Suprapubic skin (tissue), 4 donors: ENCODE measurements around the gene KDM5A. TPM values are rescaled to one million over a fixed set of nuclear protein-coding genes. Genes with fewer than 3 reads are reported as not detected.
"Not testable (repeated sequence)": the region's sequence is repeated elsewhere in the genome, so short reads cannot be mapped to it uniquely, and the experiment has no call there.

Source experiments
- DNase-seq, 2 donors: peaks; one replicate each; pipeline ENCODE4 v3.0.0-alpha.2; 2019; ENCODE audit warnings: low spot score in 2 of 2
- H3K27ac ChIP-seq: fragments of 200-600 bp; sonication (generic); one replicate; pipeline ENCODE4 v1.5.1; 2019
- H3K27me3 ChIP-seq: fragments of 200-600 bp; sonication (generic); one replicate; pipeline ENCODE4 v1.5.1; 2019
- H3K36me3 ChIP-seq: fragments of 200-600 bp; sonication (generic); one replicate; pipeline ENCODE4 v1.5.1; 2019
- H3K4me1 ChIP-seq: fragments of 200-600 bp; sonication (generic); one replicate; pipeline ENCODE4 v1.5.1; 2019
- H3K4me3 ChIP-seq: fragments of 200-600 bp; sonication (generic); one replicate; pipeline ENCODE4 v1.5.1; 2019; ENCODE audit warnings: mild to moderate bottlenecking
- H3K9me3 ChIP-seq: fragments of 200-600 bp; sonication (generic); one replicate; pipeline ENCODE4 v1.5.1; 2019
- CTCF ChIP-seq, 2 donors: fragments of 200-600 bp in 1 of 2; fragments of 450-650 bp in 1 of 2; sonication (generic) in 1 of 2; IDR thresholded peaks; one replicate each; pipeline ENCODE4 v1.5.1; 2016 to 2019; ENCODE audit warnings: antibody characterized with exemption in 2 of 2, mild to moderate bottlenecking in 1 of 2, moderate library complexity in 1 of 2
- EP300 ChIP-seq: sonication (generic); formaldehyde crosslinking; IDR thresholded peaks from one replicate; pipeline ENCODE4 v1.6.1; 2017; ENCODE audit warnings: antibody characterized with exemption
- POLR2A ChIP-seq, 2 donors: fragments of 450-650 bp; IDR thresholded peaks; one replicate each; pipeline ENCODE4 v1.6.1; 2017; ENCODE audit warnings: antibody characterized with exemption in 2 of 2, mild to moderate bottlenecking in 2 of 2, moderate library complexity in 2 of 2
- POLR2AphosphoS5 ChIP-seq, 3 donors: sonication (generic); formaldehyde crosslinking; IDR thresholded peaks; one replicate each; pipeline ENCODE4 v1.6.1; 2017; ENCODE audit warnings: antibody characterized with exemption in 3 of 3
- WGBS: methylation state at CpG from one replicate; pipeline ENCODE4 v1.1.5; 2018; 5-methylcytosine and 5-hydroxymethylcytosine counted together
- total RNA-seq, 4 donors: library from RNA; depleted of rRNA; stranded (reverse); fragments of >200 nt; gene quantifications; one replicate each; pipeline ENCODE4 v1.1.0, GENCODE V29; 2016

KDM5A gene
- total RNA-seq, 4 donors from 2014 or later, result 43.1 to 126 (median 92.1) TPM

DNA sequence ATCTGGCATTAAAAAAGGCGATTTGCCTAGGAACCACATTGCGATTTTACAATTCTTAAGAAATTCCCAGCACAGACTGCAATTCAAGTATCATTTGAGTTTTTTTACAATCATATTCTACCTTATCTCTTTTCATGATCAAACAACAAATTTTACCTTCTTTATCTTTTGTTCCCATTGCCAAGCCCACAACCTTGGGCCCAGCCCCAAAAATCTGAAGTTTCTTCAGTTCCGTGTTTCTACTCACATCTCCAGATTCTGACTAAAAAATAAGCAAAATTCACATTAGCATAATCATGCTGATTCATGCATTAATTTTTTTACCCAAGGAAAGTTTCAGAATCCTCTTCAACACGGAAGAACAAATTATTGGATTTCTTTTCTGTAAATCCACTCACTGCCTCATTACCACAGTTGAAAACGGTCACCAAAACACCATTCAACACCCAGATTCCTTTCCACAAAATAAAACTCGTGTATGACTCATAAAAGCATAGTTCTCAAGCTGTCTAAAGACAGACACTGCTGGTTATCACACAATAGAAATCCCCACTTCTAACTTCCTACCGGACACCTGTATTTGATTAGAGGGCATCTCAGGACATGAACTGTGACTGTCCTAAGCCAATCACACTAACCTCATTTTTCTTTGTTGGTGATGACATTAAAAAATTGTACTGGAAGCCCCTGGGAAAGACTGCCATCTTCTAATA is 32.7 kb downstream of the KDM5A start:
- Histone ChIP-seq H3K27me3 (no peaks in the 10 kb centered on the region), H3K36me3 (peaks cover 92% of the 10 kb centered on the region), H3K9me3 (no peaks in the 10 kb centered on the region), H3K4me1 (no peaks in the 10 kb centered on the region), H3K27ac (no peak overlapping the region), H3K4me3 (no peak overlapping the region)
- no peak for TF ChIP-seq CTCF (IDR thresholded peaks at IDR 0.05)
- no peak for TF ChIP-seq POLR2AphosphoS5 (IDR thresholded peaks at IDR 0.05)
- no peak for TF ChIP-seq POLR2A (IDR thresholded peaks at IDR 0.05)
- no peak for TF ChIP-seq EP300
- WGBS, result 83% methylated on average over 7 of the region's 7 CpGs
- no peak for DNase-seq

DNA sequence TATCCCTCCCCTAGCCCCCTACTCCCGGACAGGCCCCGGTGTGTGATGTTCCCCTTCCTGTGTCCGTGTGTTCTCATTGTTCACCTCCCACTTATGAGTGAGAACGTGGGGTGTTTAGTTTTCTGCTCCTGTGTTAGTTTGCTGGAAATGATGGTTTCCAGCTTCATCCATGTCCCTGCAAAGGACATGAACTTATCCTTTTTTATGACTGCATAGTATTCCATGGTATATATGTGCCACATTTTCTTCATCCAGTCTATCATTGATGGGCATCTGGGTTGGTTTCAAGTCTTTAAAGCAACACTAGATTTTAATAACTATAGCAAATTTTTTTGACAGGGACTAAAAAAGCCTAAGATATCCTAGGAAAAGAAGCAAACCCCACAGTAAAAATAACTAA is 37.9 kb downstream of the KDM5A start:
- peaks cover 73% of the 10 kb centered on the region for H3K36me3 ChIP-seq
- H3K27ac ChIP-seq, DNase-seq, H3K9me3 ChIP-seq, H3K27me3 ChIP-seq, H3K4me1 ChIP-seq, H3K4me3 ChIP-seq: not testable (repeated sequence)
- 99% methylated on average over 4 of the region's 4 CpGs for WGBS

- peaks cover 63% of the 10 kb centered on the region for H3K36me3 ChIP-seq
- H3K9me3 ChIP-seq, H3K4me3 ChIP-seq, H3K27me3 ChIP-seq, H3K4me1 ChIP-seq, H3K27ac ChIP-seq, DNase-seq: not testable (repeated sequence)
- WGBS, result 70% methylated on average over 7 of the region's 7 CpGs
These were observed 39.5 kb downstream of the KDM5A start for GRCh38 chr12:349625-350024.

DNA sequence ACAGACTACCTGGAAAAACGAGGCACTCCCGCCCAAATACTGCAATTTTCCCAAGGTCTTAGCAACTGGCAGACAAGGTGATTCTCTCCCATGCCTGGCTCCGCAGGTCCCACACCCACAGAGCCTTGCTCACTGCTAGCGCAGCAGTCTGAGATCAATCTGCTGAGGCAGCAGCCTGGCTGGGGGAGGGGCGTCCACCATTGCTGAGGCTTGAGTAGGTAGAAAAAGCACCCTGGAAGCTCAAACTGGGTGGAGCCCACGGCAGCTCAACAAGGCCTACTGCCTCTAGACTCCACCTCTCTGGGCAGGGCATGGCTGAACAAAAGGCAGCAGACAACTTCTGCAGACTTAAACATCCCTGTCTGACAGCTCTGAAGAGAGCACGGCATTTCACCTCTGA is 46.1 kb downstream of the KDM5A start:
- not testable (repeated sequence) for H3K9me3 ChIP-seq, H3K4me3 ChIP-seq, H3K27ac ChIP-seq, H3K27me3 ChIP-seq, DNase-seq, H3K4me1 ChIP-seq
- peaks cover 36% of the 10 kb centered on the region for H3K36me3 ChIP-seq
- 88% methylated on average over 6 of the region's 7 CpGs for WGBS

GRCh38 chr12:337039-337438 is 52.1 kb downstream of the KDM5A start:
- no peak for DNase-seq
- H3K27me3 ChIP-seq, result no peaks in the 10 kb centered on the region
- no peak overlapping the region for H3K27ac ChIP-seq
- H3K36me3 ChIP-seq, result peaks cover 43% of the 10 kb centered on the region
- no peak overlapping the region for H3K4me3 ChIP-seq
- WGBS, result 72% methylated on average over 6 of the region's 6 CpGs
- H3K9me3 ChIP-seq, result no peaks in the 10 kb centered on the region
- peaks cover 5% of the 10 kb centered on the region for H3K4me1 ChIP-seq
- TF ChIP-seq POLR2AphosphoS5 (IDR thresholded peaks at IDR 0.05), result no peak
- no peak for TF ChIP-seq POLR2A (IDR thresholded peaks at IDR 0.05)
- TF ChIP-seq EP300, result no peak
- TF ChIP-seq CTCF (IDR thresholded peaks at IDR 0.05), result no peak

DNA sequence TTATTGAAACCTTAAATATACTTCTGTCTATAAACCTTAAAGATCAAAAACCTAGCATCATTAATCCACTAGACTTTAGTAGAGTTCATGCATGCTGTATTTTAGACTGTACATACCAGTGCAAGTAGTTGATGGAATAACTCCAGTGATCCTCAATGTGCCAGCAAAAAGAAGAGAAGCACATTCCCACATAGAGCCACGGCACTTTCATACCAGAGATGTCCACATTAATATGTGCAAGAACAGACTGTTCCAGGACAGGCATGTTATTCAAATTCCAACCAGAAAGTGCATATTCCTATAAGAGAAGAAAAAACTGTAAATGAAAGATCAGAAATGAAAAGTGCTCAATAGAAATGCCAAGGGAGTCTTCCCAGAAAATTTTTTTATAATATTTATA is 55.0 kb downstream of the KDM5A start:
- WGBS, result 65% methylated on average over 1 of the region's 1 CpG
- Histone ChIP-seq H3K36me3 (peaks cover 43% of the 10 kb centered on the region), H3K9me3 (no peaks in the 10 kb centered on the region), H3K4me3 (no peak overlapping the region), H3K27me3 (no peaks in the 10 kb centered on the region), H3K4me1 (peaks cover 16% of the 10 kb centered on the region), H3K27ac (peak overlapping the region; percentile 57)
- no peak for TF ChIP-seq POLR2AphosphoS5 (IDR thresholded peaks at IDR 0.05)
- no peak for TF ChIP-seq POLR2A (IDR thresholded peaks at IDR 0.05)
- no peak for TF ChIP-seq CTCF (IDR thresholded peaks at IDR 0.05)
- TF ChIP-seq EP300, result no peak
- no peak for DNase-seq

GRCh38 chr12:332581-333205 is 56.4 kb downstream of the KDM5A start:
- Histone ChIP-seq H3K27ac (peak overlapping the region; percentile 5), H3K9me3 (no peaks in the 10 kb centered on the region), H3K4me3 (no peak overlapping the region), H3K4me1 (peaks cover 16% of the 10 kb centered on the region), H3K27me3 (no peaks in the 10 kb centered on the region), H3K36me3 (peaks cover 44% of the 10 kb centered on the region)
- TF ChIP-seq POLR2AphosphoS5 (IDR thresholded peaks at IDR 0.05) (no peak), CTCF (IDR thresholded peaks at IDR 0.05) (no peak), POLR2A (IDR thresholded peaks at IDR 0.05) (no peak), EP300 (no peak)
- no peak for DNase-seq
- WGBS, result 63% methylated on average over 2 of the region's 2 CpGs
